SK-N-SH (cell line): ENCODE data around the gene SLC66A1. TPM values are rescaled to one million over a fixed set of nuclear protein-coding genes. Genes with fewer than 3 reads are reported as not detected.

Experiments
- CTCF ChIA-PET: fragments of 300-600, 350-600 bp; formaldehyde crosslinking; extraction: SDS; loops from one replicate; lab custom pipeline; 2021; lab: Yijun Ruan, JAX
- POLR2A ChIA-PET: fragments of 350-600 bp; sonication (Branson Sonifier 250); formaldehyde crosslinking; extraction: SDS; loops from one replicate; lab custom pipeline; 2020; ENCODE audit warnings: antibody characterized with exemption, inconsistent platforms; lab: Yijun Ruan, JAX
- DNase-seq: peaks from one replicate; pipeline ENCODE4 v3.0.0; 2012
- H2AFZ ChIP-seq: fragments of 200-600 bp; sonication (generic); 2 replicates; pipeline ENCODE4 v1.8.1; 2016; ENCODE audit warnings: antibody characterized with exemption, mild to moderate bottlenecking, low read depth
- H3F3A ChIP-seq: fragments of 200-600 bp; sonication (generic); replicated peaks from 2 replicates; pipeline ENCODE3; 2016; ENCODE audit warnings: antibody characterized with exemption, mild to moderate bottlenecking; ENCODE audit not compliant: insufficient read depth
- H3K27ac ChIP-seq, 2 experiments: fragments of 200-500 bp in 1 of 2; fragments of 200-600 bp in 1 of 2; sonication (Bioruptor generic) in 1 of 2; sonication (generic), shearing (Covaris generic) in 1 of 2; 2 replicates each; pipeline versions ENCODE4 v1.5.1 to v1.6.1; 2014 to 2016; ENCODE audit warnings: low read depth in 2 of 2, inconsistent platforms in 1 of 2, low read length in 1 of 2, mild to moderate bottlenecking in 1 of 2, mixed read lengths in 1 of 2
- H3K27me3 ChIP-seq: fragments of 200-600 bp; sonication (generic), shearing (Covaris generic); 2 replicates; pipeline ENCODE4 v1.6.1; 2016; ENCODE audit warnings: mixed run types; ENCODE audit not compliant: insufficient read depth
- H3K36me3 ChIP-seq, 2 experiments: fragments of 200-500 bp in 1 of 2; fragments of 200-600 bp in 1 of 2; sonication (Bioruptor generic) in 1 of 2; sonication (generic) in 1 of 2; replicated peaks in 1 of 2; 2 replicates each; pipeline versions ENCODE3 to v1.5.1; 2014 to 2016; ENCODE audit warnings: low read length in 1 of 2, mild to moderate bottlenecking in 1 of 2; ENCODE audit not compliant: insufficient read depth in 2 of 2, control insufficient read depth in 1 of 2
- H3K4me1 ChIP-seq, 2 experiments: fragments of 200-500 bp in 1 of 2; fragments of 200-600 bp in 1 of 2; sonication (Bioruptor generic) in 1 of 2; sonication (generic), shearing (Covaris generic) in 1 of 2; 2 replicates each; pipeline versions ENCODE4 v1.5.1 to v1.6.1; 2014 to 2016; ENCODE audit warnings: low read depth in 1 of 2, low read length in 1 of 2, mixed run types in 1 of 2; ENCODE audit not compliant: insufficient read depth in 2 of 2, control insufficient read depth in 1 of 2
- H3K4me2 ChIP-seq: fragments of 200-600 bp; sonication (generic), shearing (Covaris generic); 2 replicates; pipeline ENCODE4 v1.6.1; 2017; ENCODE audit warnings: mixed run types
- H3K4me3 ChIP-seq, 2 experiments: fragments of 200-500 bp in 1 of 2; fragments of 200-600 bp in 1 of 2; sonication (Bioruptor generic) in 1 of 2; sonication (generic), shearing (Covaris generic) in 1 of 2; 2 replicates each; pipeline versions ENCODE4 v1.5.1 to v1.8.1; 2014 to 2016; ENCODE audit warnings: low read depth in 2 of 2, inconsistent platforms in 1 of 2, low read length in 1 of 2, mild to moderate bottlenecking in 1 of 2, mixed read lengths in 1 of 2, moderate library complexity in 1 of 2
- H3K79me2 ChIP-seq: fragments of 200-600 bp; sonication (generic); 2 replicates; pipeline ENCODE4 v1.8.1; 2017; ENCODE audit warnings: mild to moderate bottlenecking; ENCODE audit not compliant: insufficient read depth
- H3K9ac ChIP-seq: fragments of 200-600 bp; sonication (generic); 2 replicates; pipeline ENCODE4 v1.6.1; 2017; ENCODE audit warnings: mixed run types
- H3K9me2 ChIP-seq: fragments of 200-600 bp; sonication (generic); 2 replicates; pipeline ENCODE4 v1.6.1; 2017; ENCODE audit warnings: mixed run types
- H3K9me3 ChIP-seq: fragments of 200-600 bp; sonication (generic); 2 replicates; pipeline ENCODE4 v1.6.1; 2017; ENCODE audit warnings: mixed run types, mild to moderate bottlenecking, moderate library complexity
- H4K20me1 ChIP-seq: fragments of 200-600 bp; sonication (generic); 2 replicates; pipeline ENCODE4 v1.6.1; 2017; ENCODE audit warnings: mild to moderate bottlenecking, mixed run types; ENCODE audit not compliant: insufficient read depth
- FOXJ3 ChIP-seq: sonication (generic); formaldehyde crosslinking; IDR thresholded peaks from 2 replicates; pipeline ENCODE4 v1.5.1; 2020; ENCODE audit warnings: mild to moderate bottlenecking, missing genetic modification reagents
- GATA2 ChIP-seq: sonication (generic); formaldehyde crosslinking; IDR thresholded peaks from 2 replicates; pipeline ENCODE4 v1.5.0; 2020; ENCODE audit warnings: mild to moderate bottlenecking, missing genetic modification reagents
- NFIC ChIP-seq: IDR thresholded peaks from 2 replicates; pipeline ENCODE4 v1.4.0; 2012; ENCODE audit warnings: borderline replicate concordance
- PBX3 ChIP-seq: IDR thresholded peaks from 2 replicates; pipeline ENCODE4; 2012
- RAD21 ChIP-seq: IDR thresholded peaks from 2 replicates; pipeline ENCODE4 v1.6.1; 2012; ENCODE audit warnings: mild to moderate bottlenecking, low read length
- REST ChIP-seq: IDR thresholded peaks from 2 replicates; pipeline ENCODE4 v1.6.1; 2012; ENCODE audit warnings: mild to moderate bottlenecking, low read depth, low read length, moderate library complexity
- RFX5 ChIP-seq: IDR thresholded peaks from 2 replicates; pipeline ENCODE4 v1.6.1; 2012; ENCODE audit warnings: mild to moderate bottlenecking, improper control_type of control experiment, low read length
- USF2 ChIP-seq: fragments of 150-350 bp; IDR thresholded peaks from 2 replicates; pipeline ENCODE4 v1.6.1; 2017; ENCODE audit warnings: antibody characterized with exemption, low read length, low read depth, borderline replicate concordance
- WGBS: methylation state at CpG from one replicate; pipeline ENCODE4 v1.1.6; 2017; ENCODE audit warnings: low lambda C conversion rate; 5-methylcytosine and 5-hydroxymethylcytosine counted together
- polyA plus RNA-seq, 3 experiments: library from polyadenylated mRNA; depleted of rRNA; stranded (reverse); fragments of >200 nt; gene quantifications; 2 replicates each; pipeline ENCODE4 v1.2.3, GENCODE V29; 2012

SLC66A1 gene
- polyA plus RNA-seq, 1 of the 3 experiments (the other 2 are of a cell fraction), result 16.9 TPM

- Histone ChIP-seq H3K4me2 (no peak overlapping the region), H3K4me1 (peaks cover 0 to 77% of the 10 kb centered on the region in 2 experiments; a peak in 2 of 4 replicates), H2AFZ (no peak overlapping the region), H3K9me2 (no peaks in the 10 kb centered on the region), H3K36me3 (peaks cover 0 to 17% of the 10 kb centered on the region in 2 experiments), H3K9me3 (no peaks in the 10 kb centered on the region), H4K20me1 (peaks cover 56% of the 10 kb centered on the region), H3F3A (no peaks in the 10 kb centered on the region), H3K27me3 (no peaks in the 10 kb centered on the region), H3K79me2 (peaks cover 32% of the 10 kb centered on the region), H3K4me3 (no peak overlapping the region), H3K9ac (no peak overlapping the region), H3K27ac (peak overlapping the region in 1 of 2 experiments; percentile 98; a peak in 2 of 4 replicates)
- POLR2A ChIA-PET, result no interaction called here
- 84% methylated on average over 11 of the region's 16 CpGs for WGBS
- TF ChIP-seq FOXJ3 (no peak), REST (no peak), USF2 (no peak), GATA2 (no peak), NFIC (no peak), PBX3 (no peak), RFX5 (no peak), RAD21 (no peak)
- peak; percentile 50 for DNase-seq
- CTCF ChIA-PET, result interaction anchor here (0.6 to 11.6 kb wide), 4 partner anchors 27 to 282 kb away, joined by 3 to 93 read pairs (median 6); no protein-coding TSS in a partner anchor
These were observed 57.4 kb downstream of the SLC66A1 start for GRCh38 chr1:19369396-19370090.
